Esophagus squamous epithelium (tissue), 5 donors: ENCODE measurements around the gene SRPK1. TPM values are rescaled to one million over a fixed set of nuclear protein-coding genes. Genes with fewer than 3 reads are reported as not detected.

Experiments used
- DNase-seq: peaks from one replicate; lab custom pipeline; 2025; lab: John Stamatoyannopoulos, UW
- H3K27ac ChIP-seq, 4 donors: fragments of 200-600 bp; sonication (generic); one replicate each; pipeline ENCODE4 v1.5.1; 2016 to 2019; ENCODE audit warnings: mild to moderate bottlenecking in 1 of 4
- H3K27me3 ChIP-seq, 4 donors: fragments of 200-600 bp; sonication (generic); 1 replicate in 3 of 4; 2 replicates in 1 of 4; pipeline versions ENCODE4 v1.5.1 to v1.6.0; 2017 to 2021; ENCODE audit warnings: antibody characterized with exemption in 1 of 4
- H3K36me3 ChIP-seq, 3 donors: fragments of 200-600 bp; sonication (generic); one replicate each; pipeline ENCODE4 v1.5.1; 2016 to 2019
- H3K4me1 ChIP-seq, 3 donors: fragments of 200-600 bp; sonication (generic); one replicate each; pipeline ENCODE4 v1.5.1; 2017 to 2019
- H3K4me3 ChIP-seq, 4 donors: fragments of 200-600 bp; sonication (generic); 1 replicate in 3 of 4; 2 replicates in 1 of 4; pipeline ENCODE4 v1.5.1; 2016 to 2019; ENCODE audit warnings: mild to moderate bottlenecking in 2 of 4, moderate library complexity in 1 of 4
- H3K9me3 ChIP-seq, 3 donors: fragments of 200-600 bp; sonication (generic); one replicate each; pipeline ENCODE4 v1.5.1; 2016 to 2019
- CTCF ChIP-seq, 6 experiments: fragments of 450-650 bp in 4 of 6; fragments of 200-600 bp in 2 of 6; sonication (generic) in 2 of 6; IDR thresholded peaks; one replicate each; pipeline ENCODE4 v1.5.1; 2016 to 2019; ENCODE audit warnings: antibody characterized with exemption in 6 of 6, mild to moderate bottlenecking in 4 of 6, moderate library complexity in 4 of 6
- POLR2A ChIP-seq, 4 donors: fragments of 450-650 bp; IDR thresholded peaks; one replicate each; pipeline ENCODE4 v1.6.1; 2017; ENCODE audit warnings: antibody characterized with exemption in 4 of 4, mild to moderate bottlenecking in 4 of 4, moderate library complexity in 3 of 4
- WGBS, 2 donors: methylation state at CpG; one replicate each; pipeline ENCODE4 v1.1.5; 2018; 5-methylcytosine and 5-hydroxymethylcytosine counted together
- intact Hi-C: fragments of 100-400 bp; cut with DNase I; formaldehyde crosslinking; loops from one replicate; pipeline ENCODE4 v1.15.0; 2022
- total RNA-seq, 4 donors: library from RNA; depleted of rRNA; stranded (reverse); fragments of >200 nt; gene quantifications; one replicate each; pipeline ENCODE4 v1.1.0, GENCODE V29; 2016
- donor health status: DM: yes; HTN: yes; CAD: no.

The SRPK1 gene
- total RNA-seq, 4 donors from 2014 or later: 66.1 to 109 (median 86.5) TPM

GRCh38 chr6:35850208-35850607 lies 70.7 kb downstream of the SRPK1 start:
- Histone ChIP-seq H3K4me3 (no peak overlapping the region), H3K36me3 (peaks cover 5 to 99% (median 5%) of the 10 kb centered on the region in 3 donors), H3K9me3 (peaks cover 0 to 8% (median 0%) of the 10 kb centered on the region in 3 donors), H3K27ac (no peak overlapping the region), H3K4me1 (no peaks in the 10 kb centered on the region), H3K27me3 (no peaks in the 10 kb centered on the region)
- TF ChIP-seq POLR2A (IDR thresholded peaks at IDR 0.05) (no peak), CTCF (IDR thresholded peaks at IDR 0.05) (no peak)
- WGBS, 2 donors: 69% methylated on average over 2 of the region's 2 CpGs
- intact Hi-C loops: no loop called here
- DNase-seq: no peak

- 83 to 96% methylated on average over 2 to 3 of the region's 3 CpGs for WGBS, 2 donors
- intact Hi-C loops: no loop called here
- Histone ChIP-seq H3K4me1 (no peaks in the 10 kb centered on the region), H3K27me3 (no peaks in the 10 kb centered on the region), H3K4me3 (no peak overlapping the region), H3K36me3 (peaks cover 0 to 96% (median 0%) of the 10 kb centered on the region in 3 donors), H3K9me3 (peaks cover 0 to 8% (median 0%) of the 10 kb centered on the region in 3 donors), H3K27ac (no peak overlapping the region)
- TF ChIP-seq POLR2A (IDR thresholded peaks at IDR 0.05) (no peak), CTCF (IDR thresholded peaks at IDR 0.05) (no peak)
- no peak for DNase-seq
These were observed 76.6 kb downstream of the SRPK1 start for GRCh38 chr6:35844290-35844689.

GRCh38 chr6:35842381-35842780 lies 78.5 kb downstream of the SRPK1 start:
- H3K9me3 ChIP-seq: no peaks in the 10 kb centered on the region
- H3K4me3 ChIP-seq: no peak overlapping the region
- H3K4me1 ChIP-seq: no peaks in the 10 kb centered on the region
- no peak overlapping the region for H3K27ac ChIP-seq
- intact Hi-C loops: no loop called here
- TF ChIP-seq CTCF (IDR thresholded peaks at IDR 0.05) (no peak), POLR2A (IDR thresholded peaks at IDR 0.05) (no peak)
- 91 to 92% methylated on average over 3 of the region's 3 CpGs for WGBS, 2 donors
- no peaks in the 10 kb centered on the region for H3K27me3 ChIP-seq
- H3K36me3 ChIP-seq: peaks cover 0 to 98% (median 0%) of the 10 kb centered on the region in 3 donors
- DNase-seq: no peak

- Histone ChIP-seq H3K4me3 (no peak overlapping the region), H3K4me1 (no peaks in the 10 kb centered on the region), H3K27ac (no peak overlapping the region), H3K36me3 (peaks cover 0 to 97% (median 0%) of the 10 kb centered on the region in 3 donors), H3K27me3 (no peaks in the 10 kb centered on the region), H3K9me3 (no peaks in the 10 kb centered on the region)
- intact Hi-C loops: no loop called here
- WGBS, 2 donors: 89 to 100% methylated on average over 1 of the region's 1 CpG
- TF ChIP-seq POLR2A (IDR thresholded peaks at IDR 0.05): no peak
- TF ChIP-seq CTCF (IDR thresholded peaks at IDR 0.05): no peak
- no peak for DNase-seq
These were observed 81.9 kb downstream of the SRPK1 start for GRCh38 chr6:35839019-35839418.

GRCh38 chr6:35833536-35833935 lies 87.4 kb downstream of the SRPK1 start:
- TF ChIP-seq POLR2A (IDR thresholded peaks at IDR 0.05): no peak
- no peak for TF ChIP-seq CTCF (IDR thresholded peaks at IDR 0.05)
- no peaks in the 10 kb centered on the region for H3K27me3 ChIP-seq
- no peak overlapping the region for H3K4me3 ChIP-seq
- H3K27ac ChIP-seq: no peak overlapping the region
- intact Hi-C loops: no loop called here
- H3K36me3 ChIP-seq: peaks cover 0 to 60% (median 0%) of the 10 kb centered on the region in 3 donors
- no peaks in the 10 kb centered on the region for H3K4me1 ChIP-seq
- 82 to 88% methylated on average over 7 of the region's 7 CpGs for WGBS, 2 donors
- no peak for DNase-seq
- H3K9me3 ChIP-seq: no peaks in the 10 kb centered on the region
